DND-41 (cell line): ENCODE data around the gene HNRNPU.

Source experiments
- ATAC-seq: fragments of 200-7000 bp; cut with Tn5 transposase; 3 replicates; pipeline ENCODE4 v1.9.1; 2021; ENCODE audit warnings: low read depth; ENCODE audit not compliant: insufficient read depth
- DNase-seq: peaks from one replicate; pipeline ENCODE4 v3.0.0-alpha.2; 2020
- H2AFZ ChIP-seq: 2 replicates; pipeline ENCODE4 v1.6.0; 2012; ENCODE audit warnings: low read depth, low read length
- H3K27ac ChIP-seq: 2 replicates; pipeline ENCODE4 v1.5.1; 2012; ENCODE audit warnings: low read length, inconsistent platforms
- H3K27me3 ChIP-seq: fragments of 200-600 bp; sonication (generic); 2 replicates; pipeline ENCODE4 v1.6.0; 2012; ENCODE audit warnings: low read length, mild to moderate bottlenecking, inconsistent platforms; ENCODE audit not compliant: insufficient read depth, poor library complexity
- H3K36me3 ChIP-seq: 2 replicates; pipeline ENCODE4 v1.5.1; 2012; ENCODE audit warnings: low read length, inconsistent platforms; ENCODE audit not compliant: insufficient read depth
- H3K4me1 ChIP-seq: 2 replicates; pipeline ENCODE4 v1.5.1; 2012; ENCODE audit warnings: mild to moderate bottlenecking, low read length; ENCODE audit not compliant: insufficient read depth
- H3K4me2 ChIP-seq: 2 replicates; pipeline ENCODE4 v1.6.0; 2012; ENCODE audit warnings: mild to moderate bottlenecking, moderate library complexity, low read length, inconsistent platforms; ENCODE audit not compliant: insufficient read depth
- H3K4me3 ChIP-seq, 2 experiments: fragments of 200-600 bp in 1 of 2; shearing (Covaris generic) in 1 of 2; 2 replicates each; pipeline ENCODE4 v1.5.1; 2012 to 2016; ENCODE audit warnings: inconsistent platforms in 2 of 2, low read length in 2 of 2, mild to moderate bottlenecking in 2 of 2, low read depth in 1 of 2, moderate library complexity in 1 of 2
- H3K79me2 ChIP-seq: 2 replicates; pipeline ENCODE4 v1.6.0; 2012; ENCODE audit warnings: low read length, inconsistent platforms; ENCODE audit not compliant: insufficient read depth
- H3K9ac ChIP-seq: 2 replicates; pipeline ENCODE4 v1.6.0; 2012; ENCODE audit warnings: low read depth, mild to moderate bottlenecking, inconsistent platforms, low read length, moderate library complexity
- H3K9me3 ChIP-seq: 2 replicates; pipeline ENCODE4 v1.5.1; 2012; ENCODE audit warnings: low read length, moderate library complexity, mild to moderate bottlenecking, inconsistent platforms; ENCODE audit not compliant: insufficient read depth, severe bottlenecking
- H4K20me1 ChIP-seq: 2 replicates; pipeline ENCODE4 v1.6.0; 2012; ENCODE audit warnings: low read length; ENCODE audit not compliant: insufficient read depth
- CTCF ChIP-seq: IDR thresholded peaks from 2 replicates; pipeline ENCODE4 v1.5.1; 2012; ENCODE audit warnings: borderline replicate concordance, low read length, moderate library complexity, mild to moderate bottlenecking; ENCODE audit not compliant: poor library complexity, severe bottlenecking; ENCODE audit errors: extremely low read depth
- EZH2 ChIP-seq: IDR thresholded peaks from 3 replicates; pipeline ENCODE4 v1.6.1; 2012; ENCODE audit warnings: borderline replicate concordance, low read depth, mild to moderate bottlenecking, moderate library complexity, low read length, inconsistent platforms; ENCODE audit not compliant: severe bottlenecking

HNRNPU gene

DNA sequence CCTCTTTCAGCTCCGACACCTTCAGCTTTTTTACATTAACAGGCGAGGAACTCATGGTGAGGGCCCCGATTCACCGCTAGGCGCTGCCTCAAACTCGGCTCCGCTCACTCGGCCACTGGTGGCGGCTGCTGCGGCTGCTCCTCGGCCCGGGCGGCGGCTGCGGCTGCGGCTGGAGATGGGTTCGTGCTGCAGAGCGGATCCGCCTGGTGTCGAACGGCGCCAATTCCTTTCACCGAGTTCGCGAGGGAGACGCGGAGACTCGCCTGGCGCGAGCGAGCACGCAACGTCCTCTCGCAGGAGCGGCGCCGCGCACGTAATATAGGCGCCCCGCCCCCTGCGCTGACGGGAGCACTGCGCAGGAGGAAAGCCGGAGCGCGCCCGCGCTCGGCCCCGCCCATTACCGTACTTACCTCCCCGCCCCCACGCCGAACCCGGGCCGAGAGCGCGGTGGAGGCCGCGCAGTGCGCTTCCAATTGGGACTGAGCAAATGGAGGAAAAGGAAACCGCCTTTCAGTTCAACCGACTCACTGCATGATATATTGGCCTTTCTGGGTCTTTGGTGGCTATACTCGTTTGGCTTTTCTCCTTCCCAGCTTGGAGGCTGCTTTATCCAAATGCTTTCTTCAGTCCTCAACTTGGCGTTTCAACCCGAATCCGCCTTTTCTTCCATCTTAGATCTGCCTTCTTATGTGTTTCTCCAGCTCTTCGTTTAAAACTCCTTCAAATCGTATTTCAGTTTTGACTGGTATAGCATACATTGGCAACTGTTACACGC is at the start of gene HNRNPU:
HNRNPU (minus strand) TSS at position 291 of the 775 bp plus-strand sequence; CDS start at position 55, 236 bp downstream.
- H3K36me3 ChIP-seq: peaks cover 42% of the 10 kb centered on the region
- peaks cover 34% of the 10 kb centered on the region for H4K20me1 ChIP-seq
- H3K9ac ChIP-seq: peak within 1 kb of the TSS; percentile 96
- peak within 1 kb of the TSS; percentile 99 for H3K27ac ChIP-seq
- peak within 1 kb of the TSS; percentile 79 for H3K4me2 ChIP-seq
- H2AFZ ChIP-seq: peak within 1 kb of the TSS; percentile 89
- peak; percentile 96 for DNase-seq
- H3K4me1 ChIP-seq: peaks cover 45% of the 10 kb centered on the region
- peak within 1 kb of the TSS; percentile 66 to 74 for H3K4me3 ChIP-seq
- TF ChIP-seq EZH2 (no peak), CTCF (peak; percentile 21)
- no peaks in the 10 kb centered on the region for H3K27me3 ChIP-seq
- no peaks in the 10 kb centered on the region for H3K9me3 ChIP-seq
- ATAC-seq: peak; percentile 69
- peaks cover 62% of the 10 kb centered on the region for H3K79me2 ChIP-seq

- Histone ChIP-seq H3K4me3 (no peak overlapping the region), H3K27ac (no peak overlapping the region), H3K79me2 (no peaks in the 10 kb centered on the region), H3K36me3 (no peaks in the 10 kb centered on the region), H2AFZ (no peak overlapping the region), H4K20me1 (no peaks in the 10 kb centered on the region), H3K27me3 (no peaks in the 10 kb centered on the region), H3K4me2 (no peak overlapping the region), H3K4me1 (peaks cover 5% of the 10 kb centered on the region), H3K9ac (no peak overlapping the region), H3K9me3 (no peaks in the 10 kb centered on the region)
- TF ChIP-seq CTCF (no peak), EZH2 (no peak)
- ATAC-seq (no peak), DNase-seq (no peak)
Observed at GRCh38 chr1:244913806-244914205, 49.5 kb upstream of the HNRNPU start.

GRCh38 chr1:244904119-244904518 is 39.8 kb upstream of the HNRNPU start:
- Histone ChIP-seq H4K20me1 (no peaks in the 10 kb centered on the region), H3K79me2 (no peaks in the 10 kb centered on the region), H3K4me3 (no peak overlapping the region), H3K9ac (no peak overlapping the region), H3K4me1 (no peaks in the 10 kb centered on the region), H2AFZ (no peak overlapping the region), H3K27me3 (no peaks in the 10 kb centered on the region), H3K27ac (no peak overlapping the region), H3K9me3 (no peaks in the 10 kb centered on the region), H3K4me2 (no peak overlapping the region), H3K36me3 (no peaks in the 10 kb centered on the region)
- DNase-seq (no peak), ATAC-seq (no peak)
- no peak for TF ChIP-seq CTCF
- TF ChIP-seq EZH2: no peak
